OCI-LY1 (cell line): ENCODE results near the gene STRIP1.

Source experiments
- EZH2 ChIP-seq: fragments of 200-600 bp; sonication (generic), shearing (Covaris generic); IDR thresholded peaks from 2 replicates; pipeline ENCODE4 v1.8.0; 2017; ENCODE audit warnings: borderline replicate concordance, mixed run types, mild to moderate bottlenecking, antibody characterized with exemption, low read length, moderate library complexity, mixed read lengths
- TF ChIP-seq, protein P1 (sequence below): fragments of 200-600 bp; sonication (generic), shearing (Covaris generic); IDR thresholded peaks from 2 replicates; pipeline ENCODE4 v1.5.1; 2017; ENCODE audit warnings: mild to moderate bottlenecking, antibody characterized with exemption, low read length, moderate library complexity, mixed read lengths

DNA sequence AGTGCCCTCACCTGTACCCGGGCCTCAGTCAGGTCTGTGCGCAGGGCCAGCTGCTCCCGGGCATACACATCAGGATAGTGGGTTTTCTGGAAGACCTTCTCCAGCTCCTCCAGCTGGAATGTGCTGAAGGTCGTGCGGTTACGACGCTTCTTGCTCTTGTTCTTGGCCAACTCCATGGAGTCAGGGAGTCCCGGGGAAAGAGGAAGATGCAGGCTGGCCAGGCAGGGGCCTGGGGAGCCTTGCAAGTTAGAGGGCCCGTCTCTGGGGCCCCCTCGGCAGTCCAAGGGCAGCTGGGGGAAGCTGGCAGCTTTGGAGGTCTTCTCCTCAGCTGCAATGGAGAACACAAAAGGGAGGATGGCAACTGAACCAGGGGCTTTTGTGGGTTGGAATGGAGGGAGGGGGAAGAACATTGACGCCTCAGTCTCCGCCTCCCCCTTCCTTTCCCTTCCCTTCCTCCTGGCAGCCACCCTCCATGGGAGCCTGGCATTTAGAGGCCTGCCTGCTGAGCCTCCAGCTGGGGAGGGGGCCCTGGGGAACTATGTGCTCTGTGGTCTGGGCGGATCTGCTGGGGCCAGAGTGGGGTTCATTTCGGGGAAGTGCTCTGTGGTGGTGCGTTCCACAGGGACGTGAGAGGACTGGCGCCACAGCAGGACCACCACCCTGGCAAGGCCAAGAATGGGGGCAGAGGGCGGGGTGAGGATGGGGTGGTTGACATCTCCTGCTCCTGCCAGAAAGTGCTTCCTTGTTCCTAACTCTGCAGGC lies 30.3 kb downstream of the STRIP1 start:
- no peak for TF ChIP-seq EZH2
- TF ChIP-seq, protein P1, sequence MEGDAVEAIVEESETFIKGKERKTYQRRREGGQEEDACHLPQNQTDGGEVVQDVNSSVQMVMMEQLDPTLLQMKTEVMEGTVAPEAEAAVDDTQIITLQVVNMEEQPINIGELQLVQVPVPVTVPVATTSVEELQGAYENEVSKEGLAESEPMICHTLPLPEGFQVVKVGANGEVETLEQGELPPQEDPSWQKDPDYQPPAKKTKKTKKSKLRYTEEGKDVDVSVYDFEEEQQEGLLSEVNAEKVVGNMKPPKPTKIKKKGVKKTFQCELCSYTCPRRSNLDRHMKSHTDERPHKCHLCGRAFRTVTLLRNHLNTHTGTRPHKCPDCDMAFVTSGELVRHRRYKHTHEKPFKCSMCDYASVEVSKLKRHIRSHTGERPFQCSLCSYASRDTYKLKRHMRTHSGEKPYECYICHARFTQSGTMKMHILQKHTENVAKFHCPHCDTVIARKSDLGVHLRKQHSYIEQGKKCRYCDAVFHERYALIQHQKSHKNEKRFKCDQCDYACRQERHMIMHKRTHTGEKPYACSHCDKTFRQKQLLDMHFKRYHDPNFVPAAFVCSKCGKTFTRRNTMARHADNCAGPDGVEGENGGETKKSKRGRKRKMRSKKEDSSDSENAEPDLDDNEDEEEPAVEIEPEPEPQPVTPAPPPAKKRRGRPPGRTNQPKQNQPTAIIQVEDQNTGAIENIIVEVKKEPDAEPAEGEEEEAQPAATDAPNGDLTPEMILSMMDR = no peak
